ENCODE results near the gene TMED10.
A peak's percentile ranks its signal among the peaks of the same experiment; 100 is the strongest.
"Not testable (repeated sequence)": the region's sequence is repeated elsewhere in the genome, so short reads cannot be mapped to it uniquely, and the experiment has no call there.

The TMED10 gene

DNA sequence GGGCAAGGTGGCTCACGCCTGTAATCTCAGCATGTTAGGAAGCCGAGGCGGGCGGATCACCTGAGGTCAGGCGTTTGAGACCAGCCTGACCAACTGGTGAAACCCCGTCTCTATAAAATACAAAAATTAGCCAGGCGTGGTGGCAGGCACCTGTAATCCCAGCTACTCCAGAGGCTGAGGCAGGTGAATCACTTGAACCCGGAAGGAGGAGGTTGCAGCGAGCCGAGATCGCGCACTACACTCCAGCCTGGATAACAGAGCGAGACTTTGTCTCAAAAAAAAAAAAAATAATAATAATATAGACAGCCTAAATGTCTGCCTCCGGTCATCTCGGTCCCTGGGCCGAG is 49.0 kb downstream of the TMED10 start:
- DNase-seq (ENCODE audit: low spot score), result not testable (repeated sequence)

- DNase-seq (ENCODE audit: low spot score), result peak; percentile 92
Measured at GRCh38 chr14:75126679-75127473, 49.5 kb downstream of the TMED10 start, which contains the start of gene NEK9. Gene NEK9, minus strand, starts transcription at chr14:75127048. Its CDS starts 127 bp downstream, at chr14:75126921.

DNA sequence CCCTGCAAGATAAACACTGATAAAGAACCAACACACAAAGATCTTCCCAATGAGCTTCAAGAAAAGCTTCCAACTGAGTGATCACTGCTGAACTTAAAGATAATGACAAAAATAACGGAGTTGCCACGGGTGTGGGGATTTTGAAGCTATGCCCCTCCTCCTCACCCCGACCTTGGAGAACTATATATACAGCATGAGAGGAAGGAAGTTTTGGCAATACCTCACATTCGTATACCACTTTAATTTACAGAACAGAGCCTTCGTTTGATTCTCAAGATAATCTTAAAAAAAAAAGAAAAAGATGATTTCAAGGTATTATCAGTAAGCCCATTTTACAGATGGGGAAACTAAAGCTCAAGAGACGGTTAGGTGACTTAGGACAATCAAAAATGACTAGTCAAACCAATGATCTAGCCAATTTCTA is 50.3 kb downstream of the TMED10 start:
- DNase-seq (ENCODE audit: low spot score), result no peak

DNA sequence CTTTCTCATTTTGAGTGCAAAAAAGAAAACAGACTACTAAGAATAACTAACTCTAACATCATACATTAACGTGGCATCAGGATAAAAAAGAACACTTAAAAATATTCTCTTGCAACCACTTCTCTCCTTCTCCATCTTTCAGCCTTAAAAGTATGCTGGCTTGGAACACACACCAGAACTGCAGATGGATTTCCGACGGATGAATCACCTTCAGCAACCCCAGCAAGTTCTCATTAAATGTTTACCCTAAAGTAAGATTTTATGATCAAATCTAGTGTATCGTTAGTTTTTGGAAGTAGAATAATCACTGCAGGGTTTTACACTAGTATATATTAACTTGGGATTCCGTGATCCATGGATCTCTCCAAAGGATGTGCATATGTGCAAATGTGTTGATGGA is 50.8 kb downstream of the TMED10 start:
- no peak for DNase-seq (ENCODE audit: low spot score)

DNA sequence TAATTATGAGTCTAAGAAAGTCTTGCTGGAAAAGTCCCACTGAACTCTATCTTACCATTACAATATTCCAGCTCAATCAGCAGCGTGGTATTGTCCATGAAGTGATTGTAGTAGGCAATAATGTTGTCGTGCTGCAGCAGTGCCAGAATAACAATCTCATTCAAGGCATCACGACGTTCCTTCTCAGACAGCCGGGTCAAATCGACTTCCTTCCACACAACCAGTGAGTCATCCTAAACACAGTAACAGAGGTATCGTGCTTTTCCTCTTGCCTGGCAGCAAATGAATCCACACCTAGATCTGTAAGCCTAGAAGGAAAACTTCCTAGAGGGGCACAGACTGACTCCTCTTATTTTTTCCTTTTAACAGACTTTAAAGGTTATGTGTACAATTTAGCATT is 52.4 kb downstream of the TMED10 start:
- DNase-seq (ENCODE audit: low spot score), result no peak

- no peak for DNase-seq (ENCODE audit: low spot score)
Measured at GRCh38 chr14:75121552-75121951, 54.9 kb downstream of the TMED10 start.

GRCh38 chr14:75120541-75121291 is 55.7 kb downstream of the TMED10 start:
- DNase-seq (ENCODE audit: low spot score), result no peak

DNA sequence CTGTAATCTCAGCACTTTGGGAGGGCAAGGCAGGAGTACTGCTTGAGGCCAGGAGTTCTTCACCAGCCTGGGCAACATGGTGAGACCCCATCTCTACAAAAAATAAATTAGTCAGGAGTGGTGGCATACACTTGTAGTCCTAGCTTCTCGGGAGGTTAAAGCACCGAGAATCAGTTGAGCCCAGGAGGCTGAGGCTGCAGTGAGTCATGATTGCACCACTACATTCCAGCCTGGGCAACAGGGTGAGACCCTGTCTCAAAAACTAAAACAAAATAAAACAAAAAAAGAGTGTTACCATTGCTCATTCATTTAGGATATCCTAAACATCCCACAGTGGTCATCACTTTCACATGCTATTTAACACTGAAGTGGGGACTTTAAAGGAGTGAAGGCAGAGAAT is 57.4 kb downstream of the TMED10 start:
- no peak for DNase-seq (ENCODE audit: low spot score)

DNA sequence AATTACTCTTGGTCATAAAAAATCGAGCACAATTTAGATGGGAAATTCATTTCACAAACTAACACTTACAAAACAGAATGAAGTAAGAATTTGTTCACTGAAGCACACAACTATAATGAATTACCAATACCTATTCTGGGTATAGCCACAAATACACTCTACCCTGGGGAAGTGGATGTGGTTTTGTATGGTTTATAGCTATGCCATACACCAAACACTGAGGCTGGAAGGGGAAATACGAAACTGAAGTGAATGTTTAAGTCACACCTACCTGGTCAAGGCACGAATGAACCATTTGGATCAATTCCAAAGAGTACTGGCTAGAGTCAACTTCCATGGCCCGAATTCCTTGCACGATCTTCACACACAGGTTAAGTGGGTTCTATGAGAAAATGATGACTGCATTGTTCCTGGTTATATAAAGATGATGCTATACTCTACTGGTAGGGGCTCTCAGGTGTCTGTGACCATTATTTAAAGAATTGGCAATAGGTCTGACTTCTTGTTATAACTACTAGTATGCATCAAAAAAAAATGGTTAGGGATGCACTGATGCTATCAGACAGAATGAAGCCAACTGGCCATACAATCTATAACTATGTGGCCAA is 62.4 kb downstream of the TMED10 start:
- no peak for DNase-seq (ENCODE audit: low spot score)

DNA sequence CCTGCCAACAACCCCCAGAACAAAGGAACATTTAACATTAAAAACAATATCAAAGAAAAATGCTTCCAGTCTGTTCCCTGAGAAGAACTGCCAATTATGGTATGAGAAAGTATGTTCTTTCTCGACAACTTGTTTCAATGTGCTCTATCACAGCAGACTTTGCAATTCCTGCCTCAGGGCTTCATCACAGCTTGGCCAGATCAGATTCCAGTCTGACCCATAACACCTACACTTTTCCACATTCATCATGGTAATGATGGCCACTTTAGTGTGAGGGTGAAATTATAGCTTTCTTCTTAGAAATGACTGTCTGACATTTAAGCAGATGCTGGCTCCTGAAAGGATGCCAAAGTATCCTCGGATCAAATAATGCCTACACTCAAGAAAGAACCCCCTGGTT is 66.5 kb downstream of the TMED10 start:
- no peak for DNase-seq (ENCODE audit: low spot score)

- no peak for DNase-seq (ENCODE audit: low spot score)
Measured at GRCh38 chr14:75107186-75107585, 69.2 kb downstream of the TMED10 start.

DNA sequence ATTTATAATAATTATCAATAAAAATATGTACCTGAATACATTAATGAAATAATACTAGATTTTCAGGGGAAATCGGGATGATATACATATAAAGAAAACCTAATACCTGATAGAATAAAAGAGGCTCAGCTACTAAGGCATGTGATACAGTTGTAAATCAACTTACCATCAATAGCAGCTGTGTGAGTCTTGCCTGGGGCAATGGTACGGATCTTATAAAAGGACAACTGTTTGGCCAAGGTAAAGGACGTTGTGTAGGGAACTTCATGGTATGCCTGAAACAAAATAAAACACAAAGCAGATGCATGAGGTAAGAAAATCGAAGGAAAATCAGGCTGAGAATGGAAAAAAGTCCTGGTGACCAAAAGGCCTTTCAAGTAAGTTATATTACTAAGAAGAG is 74.9 kb downstream of the TMED10 start:
- no peak for DNase-seq (ENCODE audit: low spot score)

DNA sequence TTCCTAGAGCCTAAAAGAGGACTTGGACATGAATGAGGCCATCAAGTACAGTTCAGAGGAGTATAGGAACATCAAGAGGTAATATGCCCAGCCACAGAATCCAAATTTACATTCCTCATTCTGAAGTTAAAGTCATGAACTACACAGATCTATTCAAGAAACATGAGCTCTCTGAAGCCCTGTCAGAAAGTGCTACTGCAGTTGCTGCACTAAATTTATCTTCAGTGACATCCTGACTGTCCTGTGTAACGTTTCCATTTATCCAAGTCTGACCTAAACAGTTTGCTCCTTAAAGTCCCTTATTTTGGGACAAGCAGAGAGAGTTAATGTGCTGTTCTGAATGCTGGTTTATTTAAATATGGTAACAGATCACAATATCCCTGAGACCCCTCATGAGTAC is 77.7 kb downstream of the TMED10 start:
- no peak for DNase-seq (ENCODE audit: low spot score)

GRCh38 chr14:75098212-75098611 is 78.2 kb downstream of the TMED10 start:
- no peak for DNase-seq (ENCODE audit: low spot score)

DNA sequence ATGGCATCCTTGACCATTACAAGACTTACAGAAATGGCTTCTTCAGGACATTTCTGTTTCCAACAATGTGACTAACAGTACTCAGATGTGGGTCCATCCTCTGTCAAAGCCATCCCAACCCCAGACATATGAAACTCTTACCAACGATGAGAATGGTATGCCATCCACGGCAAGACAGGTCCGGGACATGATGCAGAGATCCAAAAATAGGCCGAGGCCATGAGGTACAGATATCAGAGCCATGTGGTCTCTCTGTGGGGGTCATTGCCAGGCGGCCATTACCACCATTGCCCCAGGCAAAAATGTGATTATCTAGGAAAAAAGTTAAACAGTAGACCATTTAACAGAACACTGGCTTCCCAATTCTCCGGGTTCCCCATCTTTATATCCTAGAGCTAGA is 79.5 kb downstream of the TMED10 start:
- no peak for DNase-seq (ENCODE audit: low spot score)

GRCh38 chr14:75095690-75096089 is 80.7 kb downstream of the TMED10 start:
- DNase-seq (ENCODE audit: low spot score), result no peak

- no peak for DNase-seq (ENCODE audit: low spot score)
Measured at GRCh38 chr14:75094896-75095295, 81.5 kb downstream of the TMED10 start.

DNA sequence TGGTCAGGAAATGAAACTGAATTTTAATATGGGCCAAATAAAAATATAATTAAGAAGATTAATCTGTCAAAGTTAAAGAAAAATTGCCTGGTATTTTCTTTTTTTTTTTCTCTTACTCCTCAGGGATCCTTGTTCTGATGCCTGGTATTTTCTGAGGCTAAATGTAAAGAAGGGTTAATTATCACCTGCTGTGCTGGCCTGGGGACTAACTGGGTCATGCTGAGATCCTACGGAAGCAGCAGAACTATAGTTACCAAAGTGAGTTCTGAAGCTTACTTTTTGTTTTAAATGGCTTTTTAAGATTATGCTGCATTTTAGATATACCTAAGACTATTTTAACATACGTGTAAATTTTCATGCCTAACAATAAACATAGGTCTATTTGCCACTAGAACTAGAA is 83.7 kb downstream of the TMED10 start:
- no peak for DNase-seq (ENCODE audit: low spot score)

DNA sequence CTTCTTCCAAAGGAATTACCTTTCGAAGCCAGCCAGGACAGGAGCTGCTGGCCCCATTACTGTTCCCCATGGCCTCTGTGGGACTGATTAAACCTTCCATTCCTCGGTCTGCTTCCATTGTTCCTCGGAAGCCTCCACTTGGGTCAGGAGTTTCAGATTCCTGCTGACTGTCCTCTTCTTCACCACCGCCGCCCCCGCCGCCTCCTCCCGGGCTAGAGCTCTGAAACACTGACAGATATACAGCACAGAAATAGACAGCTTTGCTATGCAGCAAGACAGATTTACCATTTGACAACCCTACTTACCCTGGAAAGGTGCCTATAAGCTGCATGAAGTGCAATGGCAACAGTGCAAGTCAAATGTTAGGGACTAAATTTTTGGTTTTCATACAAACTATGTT is 85.2 kb downstream of the TMED10 start:
- no peak for DNase-seq (ENCODE audit: low spot score)

GRCh38 chr14:75090353-75090752 is 86.1 kb downstream of the TMED10 start:
- DNase-seq (ENCODE audit: low spot score), result no peak

- DNase-seq (ENCODE audit: low spot score), result peak; percentile 57
Measured at GRCh38 chr14:75088566-75089373, 87.6 kb downstream of the TMED10 start.

GRCh38 chr14:75088153-75088552 is 88.3 kb downstream of the TMED10 start:
- no peak for DNase-seq (ENCODE audit: low spot score)
